Karpas-422 (cell line): Measurements from ENCODE around the gene ITGB6. TPM values are rescaled to one million over a fixed set of nuclear protein-coding genes. Genes with fewer than 3 reads are reported as not detected.

Source experiments
- DNase-seq: peaks from one replicate; pipeline ENCODE4 v3.0.0-alpha.2; 2015
- H2AFZ ChIP-seq: fragments of 200-600 bp; sonication (generic); 2 replicates; pipeline ENCODE4 v1.6.1; 2014; ENCODE audit warnings: antibody characterized with exemption, low read length, mixed read lengths
- H3K27ac ChIP-seq: fragments of 200-600 bp; sonication (generic); 2 replicates; pipeline ENCODE4 v1.5.1; 2014; ENCODE audit warnings: mild to moderate bottlenecking, low read length, moderate library complexity
- H3K27me3 ChIP-seq: fragments of 200-600 bp; sonication (generic); 2 replicates; pipeline ENCODE4 v1.6.1; 2014; ENCODE audit warnings: low read length, mixed read lengths
- H3K36me3 ChIP-seq: fragments of 200-600 bp; sonication (generic); 2 replicates; pipeline ENCODE4 v1.6.1; 2014; ENCODE audit warnings: low read length, mixed read lengths; ENCODE audit not compliant: insufficient read depth
- H3K4me1 ChIP-seq: fragments of 200-600 bp; sonication (generic); 2 replicates; pipeline ENCODE4 v1.6.1; 2014; ENCODE audit warnings: mild to moderate bottlenecking, low read length, mixed read lengths
- H3K4me2 ChIP-seq: fragments of 200-600 bp; sonication (generic); 2 replicates; pipeline ENCODE4 v1.6.1; 2014; ENCODE audit warnings: low read length, low read depth, mild to moderate bottlenecking; ENCODE audit not compliant: poor library complexity, severe bottlenecking
- H3K4me3 ChIP-seq: fragments of 200-600 bp; sonication (generic); 2 replicates; pipeline ENCODE4 v1.5.1; 2014; ENCODE audit warnings: mild to moderate bottlenecking, antibody characterized with exemption, low read length, mixed read lengths
- H3K79me2 ChIP-seq: fragments of 200-600 bp; sonication (generic); 2 replicates; pipeline ENCODE4 v1.6.1; 2014; ENCODE audit warnings: mild to moderate bottlenecking, low read length, mixed read lengths
- H3K9ac ChIP-seq: fragments of 200-600 bp; sonication (generic); 2 replicates; pipeline ENCODE4 v1.6.0; 2014; ENCODE audit warnings: low read length
- H3K9me2 ChIP-seq: fragments of 200-600 bp; sonication (generic), shearing (Covaris generic); replicated peaks from 2 replicates; pipeline ENCODE4 v1.6.0; 2014; ENCODE audit warnings: mild to moderate bottlenecking, low read length, moderate library complexity; ENCODE audit not compliant: insufficient read depth
- H3K9me3 ChIP-seq: fragments of 300-700, 200-600 bp; sonication (generic); 2 replicates; pipeline ENCODE4 v1.6.1; 2014; ENCODE audit warnings: low read length, mixed read lengths
- H4K20me1 ChIP-seq: fragments of 200-600 bp; sonication (generic); 2 replicates; pipeline ENCODE4 v1.6.1; 2014; ENCODE audit warnings: mild to moderate bottlenecking, antibody characterized with exemption, low read length, low read depth; ENCODE audit not compliant: insufficient read depth
- total RNA-seq: library from RNA; depleted of rRNA; stranded (reverse); fragments of >200 nt; shearing (Covaris generic); gene quantifications from 2 replicates; pipeline ENCODE4 v1.2.3, GENCODE V29; 2014; ENCODE audit warnings: low replicate concordance

Gene ITGB6
- total RNA-seq, 1 experiment from 2014 or later: not detected

- Histone ChIP-seq H2AFZ (no peak overlapping the region), H3K36me3 (no peaks in the 10 kb centered on the region), H4K20me1 (no peaks in the 10 kb centered on the region), H3K27me3 (no peaks in the 10 kb centered on the region; the same call in 1 of the 2 replicates), H3K4me2 (no peak overlapping the region), H3K9me3 (no peaks in the 10 kb centered on the region), H3K4me1 (no peaks in the 10 kb centered on the region), H3K4me3 (no peak overlapping the region), H3K27ac (no peak overlapping the region), H3K9ac (no peak overlapping the region), H3K79me2 (no peaks in the 10 kb centered on the region), H3K9me2 (no peaks in the 10 kb centered on the region)
- no peak for DNase-seq
Observed at GRCh38 chr2:160104115-160104514, 96.0 kb downstream of the ITGB6 start.

GRCh38 chr2:160097326-160097725 lies 102.7 kb downstream of the ITGB6 start:
- Histone ChIP-seq H3K4me2 (no peak overlapping the region), H3K9me2 (no peaks in the 10 kb centered on the region), H3K79me2 (no peaks in the 10 kb centered on the region), H4K20me1 (no peaks in the 10 kb centered on the region), H3K4me1 (no peaks in the 10 kb centered on the region), H3K4me3 (no peak overlapping the region), H3K9ac (no peak overlapping the region), H3K27me3 (no peaks in the 10 kb centered on the region), H3K36me3 (no peaks in the 10 kb centered on the region), H3K9me3 (no peaks in the 10 kb centered on the region), H3K27ac (no peak overlapping the region), H2AFZ (no peak overlapping the region)
- DNase-seq: no peak

- Histone ChIP-seq H3K79me2 (no peaks in the 10 kb centered on the region), H3K27ac (no peak overlapping the region), H3K4me1 (no peaks in the 10 kb centered on the region), H3K4me2 (no peak overlapping the region), H3K9me3 (no peaks in the 10 kb centered on the region), H3K27me3 (no peaks in the 10 kb centered on the region), H3K9me2 (no peaks in the 10 kb centered on the region), H2AFZ (no peak overlapping the region), H4K20me1 (no peaks in the 10 kb centered on the region), H3K9ac (no peak overlapping the region), H3K4me3 (no peak overlapping the region), H3K36me3 (no peaks in the 10 kb centered on the region)
- no peak for DNase-seq
Observed at GRCh38 chr2:160096409-160096808, 103.7 kb downstream of the ITGB6 start.

DNA sequence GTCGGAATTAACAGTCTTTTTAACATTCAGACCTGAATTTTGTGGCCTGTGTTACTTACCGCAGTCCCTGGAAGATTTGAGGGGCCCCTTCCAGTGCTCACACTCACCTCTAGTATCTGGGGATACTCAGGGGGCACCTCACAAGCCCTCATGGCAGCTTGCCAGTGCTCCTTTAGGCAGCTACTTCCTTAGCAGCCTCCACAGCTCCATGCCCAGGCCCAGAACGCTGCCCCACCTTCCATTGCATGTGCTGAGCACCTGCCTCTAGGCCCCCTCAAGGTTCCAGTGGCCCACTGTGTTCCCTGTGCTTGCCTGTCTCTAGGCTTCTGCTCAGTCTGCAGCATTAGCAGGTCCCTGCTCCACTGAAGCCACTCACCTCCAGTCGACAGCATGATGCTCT lies 107.6 kb downstream of the ITGB6 start:
- no peak overlapping the region for H3K4me2 ChIP-seq
- H3K4me3 ChIP-seq: no peak overlapping the region
- H3K9me2 ChIP-seq: no peaks in the 10 kb centered on the region
- H3K4me1 ChIP-seq: no peaks in the 10 kb centered on the region
- DNase-seq: no peak
- H3K27ac ChIP-seq: no peak overlapping the region
- H3K9me3 ChIP-seq: peaks cover 6% of the 10 kb centered on the region
- no peak overlapping the region for H2AFZ ChIP-seq
- no peaks in the 10 kb centered on the region for H3K27me3 ChIP-seq
- no peaks in the 10 kb centered on the region for H3K36me3 ChIP-seq
- H3K79me2 ChIP-seq: no peaks in the 10 kb centered on the region
- no peak overlapping the region for H3K9ac ChIP-seq
- no peaks in the 10 kb centered on the region for H4K20me1 ChIP-seq

- Histone ChIP-seq H3K9me2 (no peaks in the 10 kb centered on the region), H3K4me2 (no peak overlapping the region), H3K36me3 (no peaks in the 10 kb centered on the region), H3K9ac (no peak overlapping the region), H3K4me1 (no peaks in the 10 kb centered on the region), H3K27ac (no peak overlapping the region), H4K20me1 (no peaks in the 10 kb centered on the region), H3K9me3 (peaks cover 8% of the 10 kb centered on the region), H3K27me3 (no peaks in the 10 kb centered on the region), H3K79me2 (no peaks in the 10 kb centered on the region), H3K4me3 (no peak overlapping the region), H2AFZ (no peak overlapping the region)
- DNase-seq: no peak
Observed at GRCh38 chr2:160091381-160091780, 108.7 kb downstream of the ITGB6 start.

GRCh38 chr2:160087854-160088745 lies 112.0 kb downstream of the ITGB6 start:
- Histone ChIP-seq H3K27me3 (no peaks in the 10 kb centered on the region), H3K36me3 (no peaks in the 10 kb centered on the region), H2AFZ (no peak overlapping the region), H3K9me2 (no peaks in the 10 kb centered on the region), H4K20me1 (no peaks in the 10 kb centered on the region), H3K9me3 (peaks cover 8% of the 10 kb centered on the region), H3K4me3 (no peak overlapping the region), H3K79me2 (no peaks in the 10 kb centered on the region), H3K4me1 (no peaks in the 10 kb centered on the region), H3K9ac (no peak overlapping the region), H3K4me2 (no peak overlapping the region), H3K27ac (no peak overlapping the region)
- peak; percentile 84 for DNase-seq

- H3K79me2 ChIP-seq: no peaks in the 10 kb centered on the region
- H3K9me3 ChIP-seq: peaks cover 8% of the 10 kb centered on the region
- H3K4me1 ChIP-seq: no peaks in the 10 kb centered on the region
- H4K20me1 ChIP-seq: no peaks in the 10 kb centered on the region
- H2AFZ ChIP-seq: no peak overlapping the region
- H3K4me3 ChIP-seq: no peak overlapping the region
- H3K9me2 ChIP-seq: no peaks in the 10 kb centered on the region
- peak; percentile 73 for DNase-seq
- no peak overlapping the region for H3K27ac ChIP-seq
- no peaks in the 10 kb centered on the region for H3K27me3 ChIP-seq
- H3K36me3 ChIP-seq: no peaks in the 10 kb centered on the region
- no peak overlapping the region for H3K4me2 ChIP-seq
- no peak overlapping the region for H3K9ac ChIP-seq
Observed at GRCh38 chr2:160085662-160086061, 114.4 kb downstream of the ITGB6 start.

- Histone ChIP-seq H3K4me1 (no peaks in the 10 kb centered on the region), H3K27ac (no peak overlapping the region), H2AFZ (no peak overlapping the region), H3K4me3 (no peak overlapping the region), H3K9me2 (no peaks in the 10 kb centered on the region), H3K27me3 (no peaks in the 10 kb centered on the region), H4K20me1 (no peaks in the 10 kb centered on the region), H3K4me2 (no peak overlapping the region), H3K9me3 (no peaks in the 10 kb centered on the region), H3K79me2 (no peaks in the 10 kb centered on the region), H3K9ac (no peak overlapping the region), H3K36me3 (no peaks in the 10 kb centered on the region)
- no peak for DNase-seq
Observed at GRCh38 chr2:160077912-160078810, 121.9 kb downstream of the ITGB6 start.
